ENCODE data around the gene IKZF3. TPM values are rescaled to one million over a fixed set of nuclear protein-coding genes. Genes with fewer than 3 reads are reported as not detected.
"Not testable (repeated sequence)": the region's sequence is repeated elsewhere in the genome, so short reads cannot be mapped to it uniquely, and the experiment has no call there.

IKZF3 gene
- total RNA-seq, 1 donor from 2014 or later = not detected

- DNase-seq (ENCODE audit: low read depth) = no peak
Observed at GRCh38 chr17:39742126-39742855, 121.8 kb downstream of the IKZF3 start.

- DNase-seq (ENCODE audit: low read depth) = no peak
Observed at GRCh38 chr17:39740357-39741111, 123.6 kb downstream of the IKZF3 start.

GRCh38 chr17:39739885-39740356, 124.2 kb downstream of the IKZF3 start:
- no peak for DNase-seq (ENCODE audit: low read depth)

- no peak for DNase-seq (ENCODE audit: low read depth)
Observed at GRCh38 chr17:39738983-39739884, 124.9 kb downstream of the IKZF3 start.

DNA sequence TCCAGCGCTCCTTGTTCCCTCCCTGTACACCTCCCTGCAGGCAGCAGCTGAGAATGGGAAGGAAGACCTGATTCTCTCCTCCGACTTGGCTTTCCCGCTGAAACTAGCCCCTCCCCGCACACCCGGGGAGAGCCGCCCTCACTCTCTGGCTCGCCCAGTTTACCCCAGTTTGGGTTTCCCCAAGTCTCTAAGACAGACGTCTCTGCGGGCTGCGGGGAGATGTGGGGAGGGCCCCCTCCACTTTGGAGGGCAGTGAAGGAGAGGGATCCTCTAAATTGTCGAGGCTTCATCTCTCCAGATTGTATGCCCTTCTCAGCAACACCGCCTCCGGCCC, 125.6 kb downstream of the IKZF3 start:
- DNase-seq (ENCODE audit: low read depth) = no peak

DNA sequence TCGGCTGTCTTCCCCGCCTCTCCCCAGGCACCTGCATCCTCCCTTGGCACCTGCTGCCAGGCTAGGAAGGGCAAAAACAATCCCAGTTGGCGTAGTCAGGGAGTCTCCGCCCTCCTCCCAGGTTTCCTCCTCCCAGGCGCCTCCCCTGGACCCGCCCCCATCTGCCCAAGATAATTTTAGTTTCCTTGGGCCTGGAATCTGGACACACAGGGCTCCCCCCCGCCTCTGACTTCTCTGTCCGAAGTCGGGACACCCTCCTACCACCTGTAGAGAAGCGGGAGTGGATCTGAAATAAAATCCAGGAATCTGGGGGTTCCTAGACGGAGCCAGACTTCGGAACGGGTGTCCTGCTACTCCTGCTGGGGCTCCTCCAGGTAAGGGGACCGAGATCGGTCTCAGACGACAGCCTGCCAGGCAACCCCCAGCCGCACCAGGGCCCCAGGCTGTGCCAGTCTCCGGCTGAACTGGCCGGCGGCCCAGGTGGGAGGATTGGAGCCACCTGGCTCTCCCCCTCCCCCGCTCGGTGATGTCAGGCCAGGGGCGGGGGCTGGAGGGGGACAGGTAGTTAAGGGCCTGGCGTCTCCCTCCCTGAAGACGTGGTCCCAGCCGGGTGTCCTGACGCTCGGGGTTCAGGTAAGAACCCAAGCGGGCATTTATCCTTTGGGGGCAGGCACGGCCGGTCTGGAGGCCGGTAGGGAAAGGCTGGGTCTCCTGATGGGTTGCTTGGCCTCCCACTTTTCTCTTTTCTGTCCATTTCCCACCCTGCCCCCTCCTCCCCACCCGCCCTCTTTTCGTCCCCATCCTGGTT, 126.1 kb downstream of the IKZF3 start, which contains the start of gene GRB7:
TSS of gene GRB7 (plus strand) at position 179 of the 808 bp plus-strand sequence. CDS start 4,364 bp downstream, outside the sequence.
- no peak for DNase-seq (ENCODE audit: low read depth)

DNA sequence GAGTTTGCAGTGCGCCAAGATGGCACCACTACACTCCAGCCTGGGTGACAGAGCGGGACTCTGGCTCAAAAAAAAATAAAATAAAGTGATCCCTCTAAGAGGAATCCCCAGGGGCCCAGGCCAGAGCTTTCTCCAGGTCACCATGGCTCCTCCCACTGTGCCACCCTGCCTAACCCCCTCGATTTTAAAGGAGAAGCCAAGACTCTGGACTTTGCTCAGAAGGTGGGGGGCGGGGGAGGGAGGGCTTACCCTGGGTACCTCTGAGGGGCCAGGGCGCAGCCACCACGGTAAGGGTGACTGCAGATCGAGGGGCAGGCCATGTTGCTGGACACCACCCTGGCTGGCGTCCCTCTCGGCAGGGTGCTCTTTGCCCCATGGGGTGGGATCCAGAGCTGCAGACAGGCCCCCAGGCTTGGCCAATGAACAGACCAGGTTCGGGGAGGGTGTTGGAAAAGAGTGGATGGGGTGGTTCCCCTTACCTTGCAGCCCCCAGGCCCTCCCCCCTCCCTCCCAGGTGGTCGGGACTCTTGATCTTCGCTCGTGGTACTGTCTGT, 126.8 kb downstream of the IKZF3 start:
- no peak for DNase-seq (ENCODE audit: low read depth)

- DNase-seq (ENCODE audit: low read depth) = peak; percentile 39
Observed at GRCh38 chr17:39736319-39737165, 127.6 kb downstream of the IKZF3 start.

GRCh38 chr17:39735882-39736281, 128.2 kb downstream of the IKZF3 start:
- no peak for DNase-seq (ENCODE audit: low read depth)

DNA sequence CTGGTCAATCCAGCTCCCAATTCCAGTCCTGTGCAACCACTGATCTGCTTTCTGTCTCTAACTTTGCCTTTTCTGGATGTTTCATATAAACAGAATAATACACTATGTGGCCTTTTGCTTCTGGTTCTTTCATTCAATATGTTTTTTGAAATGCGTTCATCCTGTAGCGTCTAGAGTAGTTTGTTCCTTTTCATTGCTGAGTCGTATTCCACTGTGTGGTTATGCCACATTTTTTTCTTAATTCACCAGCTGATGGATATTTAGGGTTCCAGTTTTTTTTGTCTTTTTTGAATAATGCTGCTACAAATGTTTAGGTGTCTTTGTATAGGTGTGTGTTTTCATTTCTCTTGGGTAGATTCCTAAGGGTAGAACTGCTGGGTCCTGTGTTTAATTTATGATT, 131.5 kb downstream of the IKZF3 start:
- DNase-seq (ENCODE audit: low read depth) = no peak

- peak; percentile 87 for DNase-seq (ENCODE audit: low read depth)
Observed at GRCh38 chr17:39730095-39730921, 133.8 kb downstream of the IKZF3 start, which contains the start of gene MIEN1. Gene MIEN1, minus strand, starts transcription at chr17:39730532. Its CDS starts 37 bp downstream, at chr17:39730495.

DNA sequence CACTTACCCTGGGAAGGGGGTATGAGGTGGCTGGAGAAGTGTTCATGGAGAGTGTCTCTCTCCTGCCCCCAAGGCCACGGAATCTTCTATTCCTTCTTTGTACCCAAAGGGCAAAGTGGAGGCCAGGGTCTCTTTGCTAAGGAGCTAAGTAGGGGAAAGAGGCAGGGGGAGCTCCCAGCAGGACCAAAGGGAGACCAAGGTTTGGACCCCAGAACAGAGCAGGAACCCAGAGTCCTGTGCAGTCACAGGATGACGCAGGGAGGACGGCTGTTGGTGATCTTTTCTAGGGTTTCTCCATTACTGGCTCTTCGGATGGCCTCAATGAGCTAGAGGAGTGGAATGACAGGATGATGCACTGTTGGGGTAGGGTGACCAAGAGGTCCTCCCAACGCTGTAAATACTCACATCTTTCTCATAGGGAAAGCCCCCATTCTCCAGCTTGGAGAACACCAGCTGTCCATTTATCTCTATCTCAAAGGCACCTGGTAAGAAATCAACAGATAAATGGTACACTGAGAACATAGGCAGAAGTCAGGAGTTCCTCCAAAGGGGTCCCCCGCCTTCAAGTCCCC, 134.7 kb downstream of the IKZF3 start:
- DNase-seq (ENCODE audit: low read depth) = peak; percentile 24

DNA sequence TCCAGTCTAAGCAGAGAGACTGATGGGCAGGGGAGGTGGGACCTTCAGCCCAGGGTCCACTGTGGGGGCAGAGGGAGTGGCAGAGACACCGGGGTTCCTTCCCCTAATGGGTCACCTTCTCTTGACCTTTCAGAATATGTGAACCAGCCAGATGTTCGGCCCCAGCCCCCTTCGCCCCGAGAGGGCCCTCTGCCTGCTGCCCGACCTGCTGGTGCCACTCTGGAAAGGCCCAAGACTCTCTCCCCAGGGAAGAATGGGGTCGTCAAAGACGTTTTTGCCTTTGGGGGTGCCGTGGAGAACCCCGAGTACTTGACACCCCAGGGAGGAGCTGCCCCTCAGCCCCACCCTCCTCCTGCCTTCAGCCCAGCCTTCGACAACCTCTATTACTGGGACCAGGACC, 136.6 kb downstream of the IKZF3 start:
- DNase-seq (ENCODE audit: low read depth) = no peak

DNA sequence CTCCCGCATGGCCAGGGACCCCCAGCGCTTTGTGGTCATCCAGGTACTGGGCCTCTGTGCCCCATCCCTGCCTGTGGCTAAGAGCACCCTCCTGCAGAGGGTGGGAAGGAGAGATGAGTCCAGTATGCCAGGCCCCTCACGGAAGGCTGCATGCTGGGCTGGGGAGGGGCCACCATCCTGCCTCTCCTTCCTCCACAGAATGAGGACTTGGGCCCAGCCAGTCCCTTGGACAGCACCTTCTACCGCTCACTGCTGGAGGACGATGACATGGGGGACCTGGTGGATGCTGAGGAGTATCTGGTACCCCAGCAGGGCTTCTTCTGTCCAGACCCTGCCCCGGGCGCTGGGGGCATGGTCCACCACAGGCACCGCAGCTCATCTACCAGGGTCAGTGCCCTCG, 137.5 kb downstream of the IKZF3 start:
- DNase-seq (ENCODE audit: low read depth) = no peak

- DNase-seq (ENCODE audit: low read depth) = not testable (repeated sequence)
Observed at GRCh38 chr17:39725923-39726322, 138.2 kb downstream of the IKZF3 start.

GRCh38 chr17:39724731-39725130, 139.4 kb downstream of the IKZF3 start:
- DNase-seq (ENCODE audit: low read depth) = no peak

GRCh38 chr17:39722965-39723848, 140.9 kb downstream of the IKZF3 start:
- no peak for DNase-seq (ENCODE audit: low read depth)
